Loucy (cell line): ENCODE data around the gene NFKB2.

Source experiments
- CTCF ChIP-seq: fragments of 200-600 bp; sonication (generic); conservative IDR thresholded peaks from 2 replicates; pipeline ENCODE4 v1.5.1; 2014; ENCODE audit warnings: mild to moderate bottlenecking, antibody characterized with exemption, low read length
- EZH2phosphoT487 ChIP-seq: fragments of 200-600 bp; IDR thresholded peaks from 2 replicates; pipeline ENCODE4 v1.6.1; 2018; ENCODE audit warnings: antibody characterized with exemption, mild to moderate bottlenecking, moderate library complexity, borderline replicate concordance

- TF ChIP-seq CTCF (no peak), EZH2phosphoT487 (no peak)
These were observed 12.7 kb downstream of the NFKB2 start for GRCh38 chr10:102408131-102408727.
